Osteocyte (in vitro differentiated cells): ENCODE results near the gene MCRIP2. TPM values are rescaled to one million over a fixed set of nuclear protein-coding genes. Genes with fewer than 3 reads are reported as not detected.
A peak's percentile ranks its signal among the peaks of the same experiment; 100 is the strongest.

Experiments used
- DNase-seq: peaks from one replicate; pipeline ENCODE4 v3.0.0; 2021; ENCODE audit warnings: mixed read lengths; ENCODE audit not compliant: unreplicated experiment; ENCODE audit errors: extremely low spot score
- H3K27ac Mint-ChIP-seq: one replicate; pipeline ENCODE4 v1.8.0; 2021; ENCODE audit warnings: mild to moderate bottlenecking, mixed read lengths; ENCODE audit not compliant: unreplicated experiment
- H3K27me3 Mint-ChIP-seq: one replicate; pipeline ENCODE4 v1.8.0; 2021; ENCODE audit warnings: mixed read lengths; ENCODE audit not compliant: unreplicated experiment
- H3K36me3 Mint-ChIP-seq: one replicate; pipeline ENCODE4 v1.8.0; 2021; ENCODE audit warnings: mixed read lengths; ENCODE audit not compliant: unreplicated experiment
- H3K4me1 Mint-ChIP-seq: one replicate; pipeline ENCODE4 v1.8.0; 2021; ENCODE audit warnings: mixed read lengths; ENCODE audit not compliant: unreplicated experiment
- H3K4me3 Mint-ChIP-seq: one replicate; pipeline ENCODE4 v1.8.0; 2021; ENCODE audit warnings: mild to moderate bottlenecking, moderate library complexity, mixed read lengths; ENCODE audit not compliant: unreplicated experiment
- H3K9me3 Mint-ChIP-seq: one replicate; pipeline ENCODE4 v1.8.0; 2021; ENCODE audit warnings: mixed read lengths; ENCODE audit not compliant: unreplicated experiment
- total RNA-seq: library from RNA; stranded (reverse); gene quantifications from 2 replicates; pipeline ENCODE4 v1.2.1, GENCODE V29; 2021
- TF ChIP-seq, protein P1 (sequence below): fragments of 200-600 bp; sonication (generic); IDR thresholded peaks from 2 replicates; pipeline ENCODE4 v1.5.0; 2021; ENCODE audit warnings: antibody characterized with exemption, mild to moderate bottlenecking, moderate library complexity

MCRIP2 gene
- total RNA-seq, 1 donor from 2014 or later: 11.3 TPM

DNA sequence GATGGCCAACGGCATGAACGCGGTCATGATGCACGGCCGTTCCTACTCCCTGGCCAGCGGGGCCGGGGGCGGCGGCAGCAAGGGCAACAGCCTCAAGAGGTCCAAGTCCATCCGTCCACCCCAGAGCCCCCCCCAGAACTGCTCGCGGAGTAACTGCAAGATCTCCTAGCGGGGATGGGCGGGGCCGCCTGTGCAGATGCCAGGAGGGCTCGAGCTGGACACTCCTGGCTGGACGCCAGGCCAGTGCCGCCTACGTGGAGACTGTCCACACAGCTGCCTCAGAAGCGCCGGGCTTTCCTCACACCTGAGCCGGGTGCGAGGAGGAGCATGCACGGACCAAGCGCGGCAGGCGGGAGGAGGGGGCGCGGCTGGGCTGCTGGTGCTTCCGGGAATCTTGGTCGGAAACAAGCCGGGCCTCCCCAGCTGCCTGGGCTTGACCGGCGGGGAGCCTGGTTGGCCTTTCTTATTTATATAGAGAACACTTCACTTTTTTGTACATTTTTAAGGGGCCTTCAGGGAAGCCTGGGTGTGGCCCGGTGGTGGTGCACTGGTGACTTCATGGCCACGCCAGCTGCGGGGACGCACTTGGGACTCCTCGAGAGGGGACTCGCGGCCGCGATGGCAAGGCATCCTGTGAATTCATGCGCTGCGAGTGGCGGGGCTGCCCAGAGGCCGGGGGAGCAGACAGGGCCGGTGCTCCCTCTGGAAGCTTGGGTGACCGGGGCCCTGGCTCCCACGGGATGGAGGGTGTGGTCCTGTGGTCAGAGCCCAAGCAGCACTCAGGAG, 14.0 kb upstream of the MCRIP2 start:
- H3K36me3 Mint-ChIP-seq: peaks cover 4% of the 10 kb centered on the region
- peaks cover 36% of the 10 kb centered on the region for H3K4me1 Mint-ChIP-seq
- DNase-seq: no peak
- no peak overlapping the region for H3K4me3 Mint-ChIP-seq
- H3K27me3 Mint-ChIP-seq: no peaks in the 10 kb centered on the region
- no peaks in the 10 kb centered on the region for H3K9me3 Mint-ChIP-seq
- TF ChIP-seq, protein P1, sequence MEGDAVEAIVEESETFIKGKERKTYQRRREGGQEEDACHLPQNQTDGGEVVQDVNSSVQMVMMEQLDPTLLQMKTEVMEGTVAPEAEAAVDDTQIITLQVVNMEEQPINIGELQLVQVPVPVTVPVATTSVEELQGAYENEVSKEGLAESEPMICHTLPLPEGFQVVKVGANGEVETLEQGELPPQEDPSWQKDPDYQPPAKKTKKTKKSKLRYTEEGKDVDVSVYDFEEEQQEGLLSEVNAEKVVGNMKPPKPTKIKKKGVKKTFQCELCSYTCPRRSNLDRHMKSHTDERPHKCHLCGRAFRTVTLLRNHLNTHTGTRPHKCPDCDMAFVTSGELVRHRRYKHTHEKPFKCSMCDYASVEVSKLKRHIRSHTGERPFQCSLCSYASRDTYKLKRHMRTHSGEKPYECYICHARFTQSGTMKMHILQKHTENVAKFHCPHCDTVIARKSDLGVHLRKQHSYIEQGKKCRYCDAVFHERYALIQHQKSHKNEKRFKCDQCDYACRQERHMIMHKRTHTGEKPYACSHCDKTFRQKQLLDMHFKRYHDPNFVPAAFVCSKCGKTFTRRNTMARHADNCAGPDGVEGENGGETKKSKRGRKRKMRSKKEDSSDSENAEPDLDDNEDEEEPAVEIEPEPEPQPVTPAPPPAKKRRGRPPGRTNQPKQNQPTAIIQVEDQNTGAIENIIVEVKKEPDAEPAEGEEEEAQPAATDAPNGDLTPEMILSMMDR: no peak
- peak overlapping the region; percentile 95 for H3K27ac Mint-ChIP-seq

DNA sequence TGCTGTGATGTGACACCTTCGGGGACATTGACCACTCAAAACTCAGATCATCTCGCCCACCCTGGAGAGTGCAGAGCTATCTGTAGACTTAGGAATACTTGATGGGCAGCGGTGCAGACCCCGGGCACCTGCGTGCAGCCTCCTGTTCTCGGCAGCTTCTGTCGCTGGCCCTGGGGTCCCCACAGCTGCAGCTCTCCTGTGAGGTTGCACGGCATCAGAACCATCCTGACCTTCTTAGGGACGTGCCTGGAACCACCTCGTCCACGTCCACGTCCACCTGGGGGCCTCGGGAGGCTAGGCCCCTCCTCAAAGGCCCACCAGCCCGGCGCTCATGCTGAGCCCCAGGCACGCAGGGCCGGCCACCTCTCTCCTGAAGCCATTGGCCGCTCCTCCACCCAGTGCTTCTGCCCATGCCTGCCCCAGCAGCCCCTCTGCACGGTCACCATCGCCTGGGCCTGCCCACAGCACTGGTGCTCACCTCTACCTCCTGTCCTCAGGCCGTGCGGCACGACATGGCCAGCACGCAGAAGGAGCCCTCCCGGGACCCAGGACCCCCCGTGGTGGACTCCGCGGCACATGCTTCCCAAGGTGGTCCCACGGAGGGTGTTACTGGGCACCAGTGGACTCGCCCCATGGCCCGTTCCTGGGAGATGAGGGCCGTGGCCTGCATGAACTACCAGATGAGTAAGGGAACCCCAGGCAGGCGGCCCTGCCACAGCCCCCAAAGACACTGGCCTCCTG, 13.1 kb upstream of the MCRIP2 start:
- DNase-seq: no peak
- Mint-ChIP-seq H3K27ac (no peak overlapping the region), H3K4me3 (no peak overlapping the region), H3K9me3 (no peaks in the 10 kb centered on the region), H3K36me3 (peaks cover 4% of the 10 kb centered on the region), H3K4me1 (peaks cover 36% of the 10 kb centered on the region), H3K27me3 (no peaks in the 10 kb centered on the region)
- TF ChIP-seq, protein P1: no peak

DNA sequence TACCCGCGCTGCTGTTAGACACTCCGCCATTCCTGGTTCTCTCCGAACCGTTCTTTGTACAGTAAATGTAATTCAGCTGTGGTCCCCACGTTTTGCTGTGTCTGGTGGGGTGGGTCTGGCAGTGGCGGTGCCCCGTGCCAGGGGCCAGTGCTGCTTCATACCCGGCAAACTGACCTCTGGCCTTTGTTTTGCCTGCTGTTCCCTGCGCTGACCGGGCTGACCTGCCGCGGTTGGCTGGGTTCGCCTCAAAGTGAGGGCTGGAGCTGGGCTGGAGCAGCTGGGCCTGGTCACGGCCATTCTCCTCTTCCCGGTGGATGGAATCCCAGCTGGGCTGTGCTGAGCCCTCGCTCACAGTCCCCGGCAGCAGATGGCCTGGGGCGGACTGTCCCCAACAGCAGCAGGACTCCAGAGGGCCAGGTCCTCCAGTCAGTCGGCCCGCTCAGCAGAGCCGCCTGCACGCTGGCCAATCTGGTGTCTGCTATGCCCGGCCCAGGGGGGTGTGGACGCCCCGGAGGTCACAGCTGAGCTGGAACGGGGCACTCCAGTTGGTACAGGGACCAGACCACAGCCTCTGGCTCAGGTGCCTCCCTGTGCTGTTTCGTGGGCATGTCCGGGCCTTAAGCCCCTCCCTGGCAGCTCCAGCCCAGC, 12.3 kb upstream of the MCRIP2 start:
- no peaks in the 10 kb centered on the region for H3K9me3 Mint-ChIP-seq
- peak overlapping the region; percentile 23 for H3K27ac Mint-ChIP-seq
- DNase-seq: no peak
- peaks cover 4% of the 10 kb centered on the region for H3K36me3 Mint-ChIP-seq
- no peaks in the 10 kb centered on the region for H3K27me3 Mint-ChIP-seq
- TF ChIP-seq, protein P1: no peak
- no peak overlapping the region for H3K4me3 Mint-ChIP-seq
- H3K4me1 Mint-ChIP-seq: peaks cover 36% of the 10 kb centered on the region

DNA sequence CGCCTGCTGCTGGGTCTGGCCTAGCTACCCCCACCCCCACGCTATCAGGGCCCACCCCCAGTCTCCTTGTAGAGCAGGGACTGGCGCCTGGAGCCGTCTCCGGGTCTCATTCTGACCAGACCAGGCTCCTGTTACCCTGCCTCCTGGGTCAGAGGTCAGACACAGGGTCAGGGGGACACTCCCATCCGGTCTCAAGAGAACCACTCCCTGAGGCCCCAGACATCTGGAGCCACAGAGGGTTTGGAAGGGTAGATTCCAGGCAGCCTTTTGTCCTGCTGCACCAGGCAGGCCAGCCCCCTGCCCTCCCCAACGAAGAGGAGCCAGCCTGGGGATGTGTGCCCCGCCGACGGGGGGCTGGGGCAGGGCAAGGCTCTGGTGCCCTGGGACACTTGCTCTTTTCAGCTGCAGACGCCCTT, 11.8 kb upstream of the MCRIP2 start:
- Mint-ChIP-seq H3K4me3 (no peak overlapping the region), H3K27me3 (no peaks in the 10 kb centered on the region), H3K36me3 (peaks cover 4% of the 10 kb centered on the region), H3K4me1 (peaks cover 40% of the 10 kb centered on the region), H3K9me3 (no peaks in the 10 kb centered on the region), H3K27ac (no peak overlapping the region)
- TF ChIP-seq, protein P1: no peak
- DNase-seq: no peak
